ENCODE results near the gene CCDC92. TPM values are rescaled to one million over a fixed set of nuclear protein-coding genes. Genes with fewer than 3 reads are reported as not detected.

The CCDC92 gene
- total and polyA plus RNA-seq, 2 donors (not counting 3 experiments of a cell fraction or from before 2014, with no cell fraction given), result 41.2 to 41.6 TPM

DNA sequence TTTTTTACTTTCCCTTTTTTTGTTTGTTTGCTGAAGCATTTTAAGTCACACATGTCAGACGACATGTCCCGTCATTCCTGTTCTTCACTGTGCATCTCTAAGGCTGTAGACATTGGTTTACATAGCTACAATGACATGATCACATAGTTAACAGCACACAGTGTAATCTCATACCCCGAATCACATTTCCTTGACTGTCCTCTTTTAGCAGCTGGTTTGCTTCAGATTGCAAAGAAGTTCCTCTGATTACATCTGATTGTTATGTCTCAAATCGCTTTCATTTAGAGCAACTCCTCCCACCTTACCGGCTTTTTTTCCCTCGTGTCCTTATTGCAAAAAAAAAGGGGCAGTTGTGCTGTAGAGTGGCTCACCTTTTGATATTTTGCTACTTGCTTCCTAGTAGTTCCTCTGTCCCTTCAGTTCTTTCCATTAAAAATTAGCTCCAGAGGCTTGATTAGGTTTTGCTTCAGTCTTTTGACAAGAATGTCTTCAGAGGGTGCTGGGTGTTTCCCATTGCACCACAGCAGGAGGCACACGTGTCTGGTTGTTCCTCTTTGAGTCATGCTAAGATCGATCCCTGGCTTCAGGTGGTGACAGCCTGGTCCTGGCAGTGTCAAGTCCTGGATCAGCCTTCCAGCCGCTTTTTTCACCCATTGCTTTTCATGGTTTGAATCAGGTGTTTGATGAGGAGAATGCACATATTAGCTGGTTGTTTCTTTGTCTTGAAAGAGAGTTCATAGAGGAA is 35.4 kb upstream of the CCDC92 start:
- ChIA-PET CTCF (interaction anchor here (1.0 to 1.3 kb wide), 2 partner anchors 8 to 24 kb away, joined by 3 to 5 read pairs; no protein-coding TSS in a partner anchor), POLR2A (no interaction called here)
- no peak overlapping the region for H3K9ac ChIP-seq (replicated peaks; ENCODE audit: extremely low read depth, insufficient read depth, low read length)
- FAIRE-seq (no peak), DNase-seq (ENCODE audit: low read depth, low spot score) (no peak)
- no peaks in the 10 kb centered on the region for H3K27me3 ChIP-seq (ENCODE audit: control insufficient read depth in 2 of 2, insufficient read depth in 2 of 2, low read length in 2 of 2)
- no peak overlapping the region for H3K27ac ChIP-seq (ENCODE audit: insufficient read depth, low read depth, low read length)
- BruUV-seq (replicated peaks), result no TSS peak
- intact Hi-C loops (cut with micrococcal nuclease) (no loop called here), dilution Hi-C loops (cut with MboI; ENCODE audit: extremely low pct_ligation_motif_present, low sequenced_read_pairs) (no loop called here)
- H3K79me2 ChIP-seq (ENCODE audit: control insufficient read depth, insufficient read depth, low read length), result no peaks in the 10 kb centered on the region
- no peaks in the 10 kb centered on the region for H4K20me1 ChIP-seq (replicated peaks; ENCODE audit: control insufficient read depth, extremely low read depth, insufficient read depth, low read length)
- TF ChIP-seq GATA2 (IDR thresholded peaks at IDR 0.05; ENCODE audit: insufficient read depth, insufficient read length, low read depth, low read length) (no peak), MAX (IDR thresholded peaks at IDR 0.05; ENCODE audit: insufficient read depth, insufficient read length) (no peak), MYC (IDR thresholded peaks at IDR 0.05; ENCODE audit: low read depth, low read length) (no peak), CTCF (IDR thresholded peaks at IDR 0.05; ENCODE audit: extremely low read depth in 1 of 2, insufficient read depth in 1 of 2, low read depth in 1 of 2, low read length in 2 of 2) (no peak), JUN (IDR thresholded peaks at IDR 0.05; ENCODE audit: borderline replicate concordance, insufficient read depth, insufficient read length, low read depth) (no peak), POLR2AphosphoS5 (IDR thresholded peaks at IDR 0.05; ENCODE audit: insufficient read depth, low read depth, low read length) (no peak), FOS (IDR thresholded peaks at IDR 0.05; ENCODE audit: borderline replicate concordance, insufficient read depth, low read length) (no peak), EZH2 (IDR thresholded peaks at IDR 0.05; ENCODE audit: borderline replicate concordance, low read depth, low read length, severe bottlenecking) (no peak), POLR2A (IDR thresholded peaks at IDR 0.05; ENCODE audit: low read depth, low read length) (no peak)
- no peaks in the 10 kb centered on the region for H3K9me1 ChIP-seq (replicated peaks; ENCODE audit: control insufficient read depth, extremely low read depth, insufficient read depth, low read length)
- no peaks in the 10 kb centered on the region for H3K4me1 ChIP-seq (ENCODE audit: control insufficient read depth, extremely low read depth, insufficient read depth, low read length)
- no peaks in the 10 kb centered on the region for H3K9me3 ChIP-seq (replicated peaks; ENCODE audit: control insufficient read depth, insufficient read depth, low read length)
- no peak overlapping the region for H2AFZ ChIP-seq (ENCODE audit: low read depth, low read length)
- H3K4me2 ChIP-seq (ENCODE audit: insufficient read depth, low read length), result no peak overlapping the region
- no peak overlapping the region for H3K4me3 ChIP-seq (replicated peaks in 1 of 3; ENCODE audit: insufficient read depth in 1 of 3, low read depth in 1 of 3, low read length in 3 of 3)
- peaks cover 9 to 16% of the 10 kb centered on the region in 2 experiments for H3K36me3 ChIP-seq (ENCODE audit: control insufficient read depth in 2 of 2, extremely low read depth in 1 of 2, insufficient read depth in 2 of 2, low read length in 2 of 2)
